Keratinocyte (primary cell): ENCODE data around the gene CIBAR2.
"Not testable (repeated sequence)": the region's sequence is repeated elsewhere in the genome, so short reads cannot be mapped to it uniquely, and the experiment has no call there.

ENCODE experiments used
- EZH2 ChIP-seq: IDR thresholded peaks from one replicate; pipeline ENCODE4 v1.6.1; 2012; ENCODE audit warnings: inconsistent platforms, mild to moderate bottlenecking, low read length, moderate library complexity
- TF ChIP-seq, protein P1 (sequence below), 3 experiments: IDR thresholded peaks in 1 of 3; conservative IDR thresholded peaks in 1 of 3; optimal IDR thresholded peaks in 1 of 3; 2 replicates in 2 of 3; 3 replicates in 1 of 3; pipeline versions ENCODE3 to v1.5.1; 2011; ENCODE audit warnings: low read length in 3 of 3, mild to moderate bottlenecking in 3 of 3, moderate library complexity in 2 of 3, control low read depth in 1 of 3, inconsistent platforms in 1 of 3; ENCODE audit not compliant: insufficient read depth in 2 of 3; ENCODE audit errors: extremely low read depth in 1 of 3

DNA sequence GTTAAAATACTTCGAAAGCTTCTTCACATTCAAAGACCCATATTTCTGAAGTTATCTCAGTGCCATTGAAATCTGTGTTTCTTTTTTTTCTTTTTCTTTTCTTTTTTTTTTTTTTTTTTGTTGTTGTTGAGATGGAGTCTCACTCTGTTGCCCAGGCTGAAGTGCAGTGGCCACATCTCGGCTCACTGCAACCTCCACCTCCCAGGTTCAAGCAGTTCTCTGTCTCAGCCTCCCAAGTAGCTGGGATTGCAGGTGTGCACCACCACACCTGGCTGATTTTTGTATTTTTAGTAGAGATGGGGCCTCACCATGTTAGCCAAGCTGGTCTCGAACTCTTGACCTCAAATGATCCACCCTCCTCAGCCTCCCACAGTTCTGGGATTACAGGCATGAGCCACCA is 58.0 kb downstream of the CIBAR2 start:
- TF ChIP-seq, protein P1, sequence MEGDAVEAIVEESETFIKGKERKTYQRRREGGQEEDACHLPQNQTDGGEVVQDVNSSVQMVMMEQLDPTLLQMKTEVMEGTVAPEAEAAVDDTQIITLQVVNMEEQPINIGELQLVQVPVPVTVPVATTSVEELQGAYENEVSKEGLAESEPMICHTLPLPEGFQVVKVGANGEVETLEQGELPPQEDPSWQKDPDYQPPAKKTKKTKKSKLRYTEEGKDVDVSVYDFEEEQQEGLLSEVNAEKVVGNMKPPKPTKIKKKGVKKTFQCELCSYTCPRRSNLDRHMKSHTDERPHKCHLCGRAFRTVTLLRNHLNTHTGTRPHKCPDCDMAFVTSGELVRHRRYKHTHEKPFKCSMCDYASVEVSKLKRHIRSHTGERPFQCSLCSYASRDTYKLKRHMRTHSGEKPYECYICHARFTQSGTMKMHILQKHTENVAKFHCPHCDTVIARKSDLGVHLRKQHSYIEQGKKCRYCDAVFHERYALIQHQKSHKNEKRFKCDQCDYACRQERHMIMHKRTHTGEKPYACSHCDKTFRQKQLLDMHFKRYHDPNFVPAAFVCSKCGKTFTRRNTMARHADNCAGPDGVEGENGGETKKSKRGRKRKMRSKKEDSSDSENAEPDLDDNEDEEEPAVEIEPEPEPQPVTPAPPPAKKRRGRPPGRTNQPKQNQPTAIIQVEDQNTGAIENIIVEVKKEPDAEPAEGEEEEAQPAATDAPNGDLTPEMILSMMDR (optimal IDR thresholded peaks at IDR 0.05 in 1 of 3, IDR thresholded peaks at IDR 0.05 in 1 of 3, conservative IDR thresholded peaks at IDR 0.05 in 1 of 3; ENCODE audit: extremely low read depth in 1 of 3, insufficient read depth in 2 of 3, low read length in 3 of 3): not testable (repeated sequence)
- not testable (repeated sequence) for TF ChIP-seq EZH2
